A549 (cell line): ENCODE results near the gene SPPL3.

Source experiments
- CEBPB ChIP-seq, 2 experiments: fragments of >200 bp in 1 of 2; sonication (Bioruptor Twin) in 1 of 2; formaldehyde crosslinking in 1 of 2; IDR thresholded peaks; 2 replicates each; pipeline ENCODE4 v1.6.1; 2012 to 2016
- CHD2 ChIP-seq: fragments of 150-350 bp; IDR thresholded peaks from 2 replicates; pipeline ENCODE4 v1.6.1; 2014; ENCODE audit warnings: low read length; ENCODE audit not compliant: partially characterized antibody
- CTCF ChIP-seq: fragments of >200 bp; sonication (Bioruptor Twin); formaldehyde crosslinking; IDR thresholded peaks from 3 replicates; pipeline ENCODE4 v1.5.1; 2016
- EP300 ChIP-seq, 2 experiments: fragments of >200 bp; sonication (Bioruptor Twin); formaldehyde crosslinking; IDR thresholded peaks; 2 replicates in 1 of 2; 3 replicates in 1 of 2; pipeline ENCODE4 v1.6.1; 2016 to 2017
- HMGXB4 ChIP-seq: fragments of 250-450 bp; sonication (Bioruptor Pico); IDR thresholded peaks from 2 replicates; pipeline ENCODE4 v1.5.0; 2021; ENCODE audit warnings: mild to moderate bottlenecking, moderate library complexity, borderline replicate concordance
- JUN ChIP-seq, 2 experiments: fragments of >200 bp; sonication (Bioruptor Twin); formaldehyde crosslinking; IDR thresholded peaks; 2 replicates in 1 of 2; 3 replicates in 1 of 2; pipeline ENCODE4 v1.6.1; 2016 to 2017
- POLR2A ChIP-seq: IDR thresholded peaks from 2 replicates; pipeline ENCODE4 v1.6.1; 2012; ENCODE audit warnings: mild to moderate bottlenecking, low read length
- POLR2AphosphoS2 ChIP-seq: conservative IDR thresholded peaks from 2 replicates; pipeline ENCODE4 v1.6.1; 2012; ENCODE audit warnings: low read length, improper control_type of control experiment, inconsistent platforms
- RCOR1 ChIP-seq: fragments of 150-350 bp; IDR thresholded peaks from 2 replicates; pipeline ENCODE4 v1.6.1; 2014; ENCODE audit warnings: antibody characterized with exemption, low read length, low read depth
- REST ChIP-seq: fragments of 200-600 bp; sonication (generic); IDR thresholded peaks from 2 replicates; pipeline ENCODE4 v1.6.1; 2016; ENCODE audit warnings: antibody characterized with exemption, mild to moderate bottlenecking, moderate library complexity

- TF ChIP-seq CTCF (no peak), JUN (IDR thresholded peaks at IDR 0.05) (no peak), POLR2A (no peak), EP300 (IDR thresholded peaks at IDR 0.05) (no peak), HMGXB4 (CRISPR knock-in tag) (no peak), REST (no peak), POLR2AphosphoS2 (no peak), CEBPB (IDR thresholded peaks at IDR 0.05) (no peak), CHD2 (no peak), RCOR1 (no peak)
Measured at GRCh38 chr12:120847392-120847791, 56.8 kb downstream of the SPPL3 start.
